Measurements from ENCODE around the gene NFIC.

Gene NFIC

GRCh38 chr19:3480383-3481091, 114.2 kb downstream of the NFIC start, which contains the start of gene SMIM24:
Gene SMIM24, minus strand, starts transcription at chr19:3480525. Its CDS starts 62 bp downstream, at chr19:3480463.
- DNase-seq (ENCODE audit: low read depth) = no peak
- no peak within 1 kb of the TSS for H3K4me3 ChIP-seq (ENCODE audit: low read depth, low read length)
- TF ChIP-seq MAX (IDR thresholded peaks at IDR 0.05; ENCODE audit: low read depth, low read length) (no peak), CTCF (IDR thresholded peaks at IDR 0.05; ENCODE audit: low read depth, low read length) (no peak), POLR2A (IDR thresholded peaks at IDR 0.05; ENCODE audit: extremely low read depth, insufficient read length) (no peak), MYC (IDR thresholded peaks at IDR 0.05; ENCODE audit: low read depth, low read length) (no peak)

- TF ChIP-seq MAX (IDR thresholded peaks at IDR 0.05; ENCODE audit: low read depth, low read length) (no peak), MYC (IDR thresholded peaks at IDR 0.05; ENCODE audit: low read depth, low read length) (no peak), POLR2A (IDR thresholded peaks at IDR 0.05; ENCODE audit: extremely low read depth, insufficient read length) (no peak)
- no peak for DNase-seq (ENCODE audit: low read depth)
- H3K4me3 ChIP-seq (ENCODE audit: low read depth, low read length) = no peak overlapping the region
Observed at GRCh38 chr19:3481241-3482090, 115.1 kb downstream of the NFIC start.

GRCh38 chr19:3482507-3483225, 116.3 kb downstream of the NFIC start:
- H3K4me3 ChIP-seq (ENCODE audit: low read depth, low read length) = no peak overlapping the region
- TF ChIP-seq CTCF (IDR thresholded peaks at IDR 0.05; ENCODE audit: low read depth, low read length) = no peak
- no peak for TF ChIP-seq MYC (IDR thresholded peaks at IDR 0.05; ENCODE audit: low read depth, low read length)
- TF ChIP-seq POLR2A (IDR thresholded peaks at IDR 0.05; ENCODE audit: extremely low read depth, insufficient read length) = no peak
- no peak for TF ChIP-seq MAX (IDR thresholded peaks at IDR 0.05; ENCODE audit: low read depth, low read length)
- no peak for DNase-seq (ENCODE audit: low read depth)

- TF ChIP-seq MYC (IDR thresholded peaks at IDR 0.05; ENCODE audit: low read depth, low read length) (no peak), CTCF (IDR thresholded peaks at IDR 0.05; ENCODE audit: low read depth, low read length) (no peak), MAX (IDR thresholded peaks at IDR 0.05; ENCODE audit: low read depth, low read length) (no peak), POLR2A (IDR thresholded peaks at IDR 0.05; ENCODE audit: extremely low read depth, insufficient read length) (no peak)
- no peak for DNase-seq (ENCODE audit: low read depth)
- H3K4me3 ChIP-seq (ENCODE audit: low read depth, low read length) = no peak within 1 kb of the TSS
Observed at GRCh38 chr19:3483226-3483628, 116.8 kb downstream of the NFIC start, which contains the start of gene SMIM44. Gene SMIM44, minus strand, starts transcription at chr19:3483441. Its CDS starts 38 bp downstream, at chr19:3483403.

- no peak overlapping the region for H3K4me3 ChIP-seq (ENCODE audit: low read depth, low read length)
- DNase-seq (ENCODE audit: low read depth) = no peak
- TF ChIP-seq POLR2A (IDR thresholded peaks at IDR 0.05; ENCODE audit: extremely low read depth, insufficient read length) = no peak
- no peak for TF ChIP-seq MYC (IDR thresholded peaks at IDR 0.05; ENCODE audit: low read depth, low read length)
- no peak for TF ChIP-seq MAX (IDR thresholded peaks at IDR 0.05; ENCODE audit: low read depth, low read length)
- no peak for TF ChIP-seq CTCF (IDR thresholded peaks at IDR 0.05; ENCODE audit: low read depth, low read length)
Observed at GRCh38 chr19:3491396-3492119, 125.2 kb downstream of the NFIC start.
